GM21390 (cell line): ENCODE measurements around the gene NRROS.

Experiments used
- ATAC-seq: cut with Tn5 transposase; IDR thresholded peaks from one replicate; pipeline ENCODE4 v1.9.1; 2021; ENCODE audit not compliant: unreplicated experiment

Gene NRROS

GRCh38 chr3:196677353-196677752 is 37.9 kb downstream of the NRROS start:
- ATAC-seq = no peak

GRCh38 chr3:196677931-196678330 is 38.4 kb downstream of the NRROS start:
- ATAC-seq = no peak

GRCh38 chr3:196684548-196685407 is 45.3 kb downstream of the NRROS start:
- peak; percentile 84 for ATAC-seq

- ATAC-seq = no peak
Observed at GRCh38 chr3:196686436-196686835, 46.9 kb downstream of the NRROS start.

GRCh38 chr3:196688349-196688748 is 48.9 kb downstream of the NRROS start:
- ATAC-seq = no peak

- ATAC-seq = no peak
Observed at GRCh38 chr3:196689941-196690660, 50.6 kb downstream of the NRROS start.

- ATAC-seq = no peak
Observed at GRCh38 chr3:196691386-196691785, 51.9 kb downstream of the NRROS start.

GRCh38 chr3:196694202-196694638 is 54.7 kb downstream of the NRROS start:
- ATAC-seq = no peak

GRCh38 chr3:196694941-196695848 is 55.7 kb downstream of the NRROS start:
- no peak for ATAC-seq

- no peak for ATAC-seq
Observed at GRCh38 chr3:196695849-196696226, 56.3 kb downstream of the NRROS start.

- ATAC-seq = no peak
Observed at GRCh38 chr3:196697270-196697669, 57.8 kb downstream of the NRROS start.

GRCh38 chr3:196699749-196700148 is 60.3 kb downstream of the NRROS start:
- no peak for ATAC-seq

- no peak for ATAC-seq
Observed at GRCh38 chr3:196700801-196701200, 61.3 kb downstream of the NRROS start.

- no peak for ATAC-seq
Observed at GRCh38 chr3:196706327-196706726, 66.8 kb downstream of the NRROS start.

GRCh38 chr3:196706731-196707130 is 67.2 kb downstream of the NRROS start:
- no peak for ATAC-seq

GRCh38 chr3:196707566-196707965 is 68.1 kb downstream of the NRROS start:
- no peak for ATAC-seq

- ATAC-seq = no peak
Observed at GRCh38 chr3:196708467-196708866, 69.0 kb downstream of the NRROS start.
